Right ventricle myocardium inferior (tissue), 1 donor: ENCODE results near the gene GTF2H1. TPM values are rescaled to one million over a fixed set of nuclear protein-coding genes. Genes with fewer than 3 reads are reported as not detected.
"Not testable (repeated sequence)": the region's sequence is repeated elsewhere in the genome, so short reads cannot be mapped to it uniquely, and the experiment has no call there.

Source experiments
- ATAC-seq: fragments of 200-7000 bp; cut with Tn5 transposase; one replicate; pipeline ENCODE4 v1.9.1; 2020; ENCODE audit warnings: mild to moderate bottlenecking, moderate library complexity
- DNase-seq: peaks from one replicate; pipeline ENCODE4 v3.0.0; 2021; ENCODE audit errors: missing footprints
- intact Hi-C: fragments of 100-400 bp; cut with DNase I; formaldehyde crosslinking; loops from one replicate; pipeline ENCODE4 v1.11.0; 2022
- total RNA-seq: library from RNA; stranded (reverse); fragmentation: NEBNext Ultra II Directional; extraction: Animal tissue kit (Norgen Biotek cat#: 25700); gene quantifications from one replicate; pipeline ENCODE4 v1.2.1, GENCODE V29; 2021
- donor health status: DM: no; HTN: yes; CAD: no; lungs with severe emphysema.

The GTF2H1 gene
- total RNA-seq, 1 donor from 2014 or later = 23.9 TPM

GRCh38 chr11:18314784-18315523, 7.4 kb upstream of the GTF2H1 start:
- DNase-seq (no peak), ATAC-seq (no peak)
- intact Hi-C loops = no loop called here

DNA sequence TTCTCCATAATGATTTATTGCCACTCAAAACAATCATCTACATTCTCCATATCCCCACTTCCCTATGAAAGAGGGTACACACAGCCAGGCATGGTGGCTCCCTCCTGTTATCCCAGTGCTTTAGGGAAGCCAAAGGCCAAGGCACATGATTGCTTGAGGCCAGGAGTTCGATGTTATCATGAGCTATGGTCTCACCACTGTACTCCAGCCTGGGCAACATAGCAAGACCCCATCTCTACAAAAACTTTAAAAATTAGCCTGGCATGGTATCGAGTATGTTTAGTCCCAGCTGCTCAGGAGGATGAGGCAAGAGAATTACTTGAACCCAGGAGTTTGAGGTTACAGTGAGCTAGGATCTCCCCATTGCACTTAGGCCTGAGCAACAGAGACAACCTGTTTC, 6.5 kb upstream of the GTF2H1 start:
- intact Hi-C loops = no loop called here
- no peak for ATAC-seq
- DNase-seq = no peak

- intact Hi-C loops = no loop called here
These were observed 4.8 kb upstream of the GTF2H1 start for GRCh38 chr11:18317551-18317950.

GRCh38 chr11:18319914-18320313, 2.5 kb upstream of the GTF2H1 start:
- no peak for ATAC-seq
- intact Hi-C loops = loop anchor here (5.0 kb wide), 2 partner anchors 207 to 308 kb away; partner anchors contain the start of genes SERGEF and TSG101
- DNase-seq = no peak

More at GRCh38 chr11:18317551-18317950, 4.8 kb upstream of the GTF2H1 start:
- DNase-seq (no peak), ATAC-seq (no peak)

GRCh38 chr11:18320617-18321016, 1.8 kb upstream of the GTF2H1 start:
- DNase-seq (no peak), ATAC-seq (no peak)
- intact Hi-C loops = loop anchor here (5.0 kb wide), 2 partner anchors 207 to 308 kb away; partner anchors contain the start of genes SERGEF and TSG101

DNA sequence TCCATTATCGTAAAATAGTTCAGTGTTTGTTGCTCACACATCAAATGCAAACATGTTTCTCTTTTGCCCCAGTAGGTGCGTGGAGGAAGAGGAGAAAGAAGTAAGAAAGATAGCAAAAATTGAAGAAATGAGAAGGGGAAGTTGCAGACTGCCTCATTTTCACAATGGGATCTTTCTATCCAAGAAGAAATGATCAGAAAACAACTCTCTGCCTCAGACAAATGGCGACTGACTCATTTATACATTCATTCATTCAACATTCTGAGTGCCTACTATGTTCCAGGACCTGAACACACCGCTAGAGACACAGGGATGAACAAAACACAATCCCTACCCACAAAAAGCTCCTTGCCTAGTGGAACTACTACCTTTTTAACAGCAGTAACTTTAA, 794 bp upstream of the GTF2H1 start:
- ATAC-seq (no peak), DNase-seq (no peak)
- intact Hi-C loops = loop anchor here (5.0 kb wide), 2 partner anchors 206 to 309 kb away; partner anchors contain the start of genes SERGEF and TSG101

DNA sequence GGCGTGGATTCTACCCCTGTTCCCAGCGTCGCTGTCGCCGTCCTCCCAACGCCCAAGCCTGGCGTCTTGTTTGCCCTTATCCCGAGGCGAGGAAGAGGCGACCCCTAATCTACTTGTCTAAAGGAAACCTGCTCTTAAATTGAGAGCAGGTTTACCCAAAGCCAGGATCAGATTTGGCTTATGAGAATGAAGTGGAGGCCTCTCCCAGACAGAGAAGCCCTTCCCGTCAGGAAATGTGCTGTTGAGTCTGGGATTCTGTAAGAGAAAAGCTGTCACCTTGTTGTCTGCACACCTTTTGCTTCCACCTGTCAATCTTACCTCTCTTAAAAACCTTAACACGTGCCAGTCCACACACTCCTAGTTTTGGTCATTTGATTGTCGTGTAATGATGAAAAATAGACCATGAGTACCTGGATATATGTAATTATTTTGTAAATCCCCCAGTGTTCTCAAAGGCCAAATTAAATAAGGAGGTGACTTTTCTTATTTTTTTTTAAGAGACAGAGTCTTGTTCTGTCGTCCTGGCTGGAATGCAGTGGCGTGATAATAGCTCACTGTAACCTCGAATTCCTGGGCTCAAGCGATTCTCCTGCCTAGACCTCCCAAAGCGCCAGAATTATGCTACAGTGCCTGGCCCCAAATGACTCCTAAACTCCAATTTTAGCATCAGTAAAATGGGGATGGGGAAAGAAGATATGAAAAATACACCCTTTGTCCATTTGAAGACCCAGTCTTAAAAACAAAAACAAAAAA, 627 bp downstream of the GTF2H1 start:
- DNase-seq (no peak), ATAC-seq (no peak)
- intact Hi-C loops = loop anchor here (1.0 to 5.0 kb wide), 3 partner anchors 73 to 311 kb away; partner anchors contain the start of genes SERGEF and TSG101

- DNase-seq, ATAC-seq: not testable (repeated sequence)
- intact Hi-C loops = loop anchor here (5.0 kb wide), 2 partner anchors 203 to 312 kb away; partner anchors contain the start of genes SERGEF and TSG101
These were observed 1.5 kb downstream of the GTF2H1 start for GRCh38 chr11:18323881-18324280.

- ATAC-seq (no peak), DNase-seq (no peak)
- intact Hi-C loops = loop anchor here (5.0 kb wide), 2 partner anchors 203 to 312 kb away; partner anchors contain the start of genes SERGEF and TSG101
These were observed 2.0 kb downstream of the GTF2H1 start for GRCh38 chr11:18324381-18324780.

DNA sequence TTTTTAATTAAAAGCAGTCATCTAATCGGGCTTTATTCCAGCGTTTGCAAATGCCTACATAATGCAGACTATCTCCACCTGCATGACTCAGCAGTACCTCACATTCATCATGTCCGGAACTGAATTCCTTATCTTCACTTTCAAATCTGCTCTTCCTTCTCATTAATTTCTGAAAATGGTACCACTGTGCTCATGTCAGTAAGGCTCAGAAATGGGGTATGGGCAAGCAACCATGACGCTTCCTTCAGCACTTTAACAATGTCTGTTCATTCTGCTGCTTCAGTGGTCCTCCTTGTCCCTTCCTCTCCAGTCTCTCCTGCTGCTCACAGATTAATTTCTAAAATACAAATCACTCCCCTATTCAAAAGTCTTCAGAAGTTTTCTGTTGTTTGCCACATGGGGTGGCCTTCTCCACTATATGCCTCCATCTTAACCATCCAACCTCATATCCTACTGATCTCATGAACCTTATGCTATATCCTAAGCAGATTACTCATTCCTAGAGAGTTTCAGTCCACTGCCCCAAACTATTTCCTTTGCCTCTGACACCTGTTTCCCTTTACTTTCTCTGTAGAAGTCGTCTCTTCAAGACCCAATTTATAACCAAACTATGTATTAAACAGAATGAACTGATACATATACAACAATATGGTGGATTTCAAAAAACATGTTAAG, 7.0 kb downstream of the GTF2H1 start:
- intact Hi-C loops = no loop called here
- no peak for DNase-seq
- ATAC-seq = no peak

GRCh38 chr11:18330921-18331320, 8.6 kb downstream of the GTF2H1 start:
- intact Hi-C loops = loop anchor here (10.0 kb wide), 1 partner anchor 174 kb away; no protein-coding TSS in a partner anchor
- no peak for DNase-seq
- no peak for ATAC-seq

- intact Hi-C loops = loop anchor here (10.0 kb wide), 1 partner anchor 172 kb away; no protein-coding TSS in a partner anchor
- no peak for ATAC-seq
- DNase-seq = no peak
These were observed 9.9 kb downstream of the GTF2H1 start for GRCh38 chr11:18332302-18332701.

- ATAC-seq = no peak
- intact Hi-C loops = loop anchor here (10.0 kb wide), 1 partner anchor 172 kb away; no protein-coding TSS in a partner anchor
- no peak for DNase-seq
These were observed 10.5 kb downstream of the GTF2H1 start for GRCh38 chr11:18332891-18333290.

DNA sequence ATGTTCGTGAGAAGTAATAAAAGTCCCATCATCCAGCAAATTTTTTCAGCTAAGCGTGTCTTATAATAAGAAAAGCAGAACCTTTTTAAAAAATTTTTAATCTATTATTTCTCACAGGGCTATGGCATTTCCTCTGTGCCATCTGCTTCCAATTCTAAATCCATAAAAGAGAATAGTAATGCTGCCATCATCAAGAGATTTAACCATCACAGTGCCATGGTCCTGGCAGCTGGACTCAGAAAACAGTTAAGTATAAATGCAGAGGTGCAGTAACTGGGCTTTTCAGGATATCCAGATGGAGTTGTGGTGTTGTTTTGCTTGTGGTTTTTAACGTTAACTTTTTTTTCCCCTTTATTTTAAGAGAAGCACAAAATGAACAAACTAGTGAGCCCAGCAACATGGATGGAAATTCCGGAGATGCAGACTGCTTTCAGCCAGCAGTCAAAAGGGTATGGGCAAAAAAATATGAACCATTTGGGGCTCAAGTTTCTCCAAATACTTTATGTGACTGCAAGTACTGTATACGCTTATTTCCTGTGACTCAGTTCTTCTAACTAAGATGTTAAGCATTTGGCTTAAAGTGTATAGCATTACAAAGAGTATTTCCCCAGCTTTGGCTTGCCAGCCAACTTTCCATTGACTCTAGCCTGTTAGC, 25.2 kb downstream of the GTF2H1 start:
- intact Hi-C loops = no loop called here
- ATAC-seq = no peak

DNA sequence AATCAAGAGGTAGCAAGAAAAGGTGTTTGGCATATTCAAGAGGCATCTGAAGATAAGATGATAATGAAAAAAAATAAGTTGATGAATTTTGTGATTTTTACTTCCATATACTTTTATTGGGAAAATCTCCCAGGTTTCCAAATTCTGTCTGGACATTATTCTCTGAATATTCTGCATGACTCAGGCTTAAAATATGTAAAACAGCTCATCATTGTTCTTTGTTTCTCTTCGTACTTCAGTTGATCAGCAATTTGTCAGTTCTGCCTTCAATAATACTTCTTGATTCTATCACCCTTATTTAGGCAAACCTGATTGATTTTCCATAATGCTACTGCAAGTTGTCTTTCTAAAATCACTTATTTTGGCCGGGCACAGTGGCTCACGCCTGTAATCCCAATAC, 30.2 kb downstream of the GTF2H1 start:
- intact Hi-C loops = no loop called here
- DNase-seq (no peak), ATAC-seq (no peak)

More for the DNA sequence above, 25.2 kb downstream of the GTF2H1 start:
- no peak for DNase-seq

DNA sequence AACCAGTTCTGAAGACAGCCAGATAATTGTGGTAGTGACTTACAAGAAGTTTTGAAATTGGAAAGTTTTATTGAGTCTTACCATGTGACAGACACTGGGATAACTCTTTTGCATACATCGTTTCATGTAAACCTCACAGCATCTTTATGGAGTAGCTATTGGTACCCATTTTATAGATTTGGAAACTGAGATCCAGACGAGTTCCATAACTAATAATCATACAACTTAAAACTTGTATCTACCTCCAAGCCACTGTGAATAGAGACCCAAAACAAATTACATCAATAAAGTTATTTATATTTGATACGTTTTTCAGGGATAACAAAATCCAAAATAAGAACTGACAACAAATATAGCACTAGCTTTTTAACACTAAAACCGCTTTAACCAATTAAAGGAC, 36.3 kb downstream of the GTF2H1 start:
- DNase-seq (no peak), ATAC-seq (no peak)
- intact Hi-C loops = no loop called here

- intact Hi-C loops = no loop called here
- no peak for ATAC-seq
- DNase-seq = no peak
These were observed 38.8 kb downstream of the GTF2H1 start for GRCh38 chr11:18361154-18361553.

- intact Hi-C loops = no loop called here
- ATAC-seq (no peak), DNase-seq (no peak)
These were observed 42.2 kb downstream of the GTF2H1 start for GRCh38 chr11:18364495-18365073.
